CD4-positive, CD25-positive, alpha-beta regulatory T cell (primary cell): ENCODE measurements around the gene LDLRAD3. TPM values are rescaled to one million over a fixed set of nuclear protein-coding genes. Genes with fewer than 3 reads are reported as not detected.

Experiments used
- ATAC-seq, 2 donors: fragments of 150-1000 bp; cut with Tn5 transposase; one replicate each; pipeline ENCODE4 v1.10.0; 2021; ENCODE audit warnings: low read depth in 2 of 2, moderate number of reproducible peaks in 2 of 2, moderate library complexity in 1 of 2
- DNase-seq, 3 donors: peaks; one replicate each; pipeline versions ENCODE4 v3.0.0 to v3.0.0-alpha.2; 2012 to 2022; ENCODE audit warnings: mixed read lengths in 1 of 3
- H3K27ac ChIP-seq: one replicate; pipeline ENCODE4 v1.7.0; 2013; ENCODE audit warnings: mild to moderate bottlenecking, low read length; ENCODE audit not compliant: insufficient read depth, poor library complexity, severe bottlenecking
- H3K27me3 ChIP-seq: one replicate; pipeline ENCODE4 v1.7.0; 2013; ENCODE audit warnings: low read length; ENCODE audit not compliant: control insufficient read depth, insufficient read depth
- H3K36me3 ChIP-seq: one replicate; pipeline ENCODE4 v1.7.0; 2013; ENCODE audit warnings: mild to moderate bottlenecking, low read length, moderate library complexity; ENCODE audit not compliant: control insufficient read depth, insufficient read depth
- H3K4me1 ChIP-seq: 2 replicates; pipeline ENCODE4 v1.7.0; 2013; ENCODE audit warnings: mild to moderate bottlenecking, low read length; ENCODE audit not compliant: insufficient read depth, control insufficient read depth, poor library complexity, severe bottlenecking
- H3K4me3 ChIP-seq: one replicate; pipeline ENCODE4 v1.7.0; 2013; ENCODE audit warnings: low read depth, mild to moderate bottlenecking, low read length, moderate library complexity
- H3K9me3 ChIP-seq, 2 experiments: 1 replicate in 1 of 2; 2 replicates in 1 of 2; pipeline ENCODE4 v1.7.0; 2013; ENCODE audit warnings: low read length in 2 of 2, mild to moderate bottlenecking in 1 of 2, moderate library complexity in 1 of 2; ENCODE audit not compliant: control insufficient read depth in 2 of 2
- H3K27ac Mint-ChIP-seq, 3 donors: one replicate each; pipeline ENCODE4 v1.8.0; 2020 to 2022; ENCODE audit warnings: mild to moderate bottlenecking in 3 of 3, mixed read lengths in 3 of 3, moderate library complexity in 2 of 3
- H3K27me3 Mint-ChIP-seq: one replicate; pipeline ENCODE4 v1.8.0; 2022; ENCODE audit warnings: mild to moderate bottlenecking, mixed read lengths
- H3K36me3 Mint-ChIP-seq: one replicate; pipeline ENCODE4 v1.8.0; 2020; ENCODE audit warnings: mixed read lengths
- H3K4me1 Mint-ChIP-seq, 4 donors: one replicate each; pipeline ENCODE4 v1.8.0; 2020 to 2022; ENCODE audit warnings: mixed read lengths in 4 of 4, mild to moderate bottlenecking in 1 of 4
- H3K4me3 Mint-ChIP-seq, 4 donors: one replicate each; pipeline ENCODE4 v1.8.0; 2020 to 2022; ENCODE audit warnings: mild to moderate bottlenecking in 4 of 4, mixed read lengths in 4 of 4, moderate library complexity in 3 of 4
- H3K9me3 Mint-ChIP-seq, 7 donors: one replicate each; pipeline ENCODE4 v1.8.0; 2020 to 2022; ENCODE audit warnings: mixed read lengths in 7 of 7, mild to moderate bottlenecking in 3 of 7, moderate library complexity in 2 of 7
- polyA plus RNA-seq, 4 donors: library from polyadenylated mRNA; unstranded; fragments of 300-500 nt; fragmentation: Illumina TruSeq; gene quantifications; one replicate each; pipeline ENCODE4 v1.2.3, GENCODE V29; 2021
- total RNA-seq: library from RNA; stranded (reverse); gene quantifications from one replicate; pipeline ENCODE4 v1.2.3, GENCODE V29; 2022

LDLRAD3 gene
- total and polyA plus RNA-seq, 5 donors from 2014 or later, result 0.06 TPM; not detected in 4

- Histone ChIP-seq H3K27ac (no peak overlapping the region), H3K4me3 (no peak overlapping the region), H3K27me3 (no peaks in the 10 kb centered on the region), H3K9me3 (no peaks in the 10 kb centered on the region), H3K36me3 (no peaks in the 10 kb centered on the region), H3K4me1 (no peaks in the 10 kb centered on the region)
- no peaks in the 10 kb centered on the region for H3K27me3 Mint-ChIP-seq
- no peak overlapping the region for H3K4me3 Mint-ChIP-seq
- no peaks in the 10 kb centered on the region for H3K36me3 Mint-ChIP-seq
- ATAC-seq (no peak), DNase-seq (no peak)
- no peaks in the 10 kb centered on the region for H3K4me1 Mint-ChIP-seq
- H3K27ac Mint-ChIP-seq, result no peak overlapping the region
- H3K9me3 Mint-ChIP-seq, result no peaks in the 10 kb centered on the region
These were observed 27.6 kb upstream of the LDLRAD3 start for GRCh38 chr11:35916270-35916669.

- H3K36me3 Mint-ChIP-seq, result no peaks in the 10 kb centered on the region
- no peaks in the 10 kb centered on the region for H3K9me3 ChIP-seq
- H3K36me3 ChIP-seq, result no peaks in the 10 kb centered on the region
- ATAC-seq (no peak), DNase-seq (no peak)
- no peak overlapping the region for H3K4me3 ChIP-seq
- H3K4me1 Mint-ChIP-seq, result no peaks in the 10 kb centered on the region
- H3K4me3 Mint-ChIP-seq, result no peak overlapping the region
- no peak overlapping the region for H3K27ac ChIP-seq
- no peaks in the 10 kb centered on the region for H3K27me3 ChIP-seq
- H3K9me3 Mint-ChIP-seq, result no peaks in the 10 kb centered on the region
- no peak overlapping the region for H3K27ac Mint-ChIP-seq
- no peaks in the 10 kb centered on the region for H3K4me1 ChIP-seq
- no peaks in the 10 kb centered on the region for H3K27me3 Mint-ChIP-seq
These were observed 26.2 kb upstream of the LDLRAD3 start for GRCh38 chr11:35917676-35918075.

DNA sequence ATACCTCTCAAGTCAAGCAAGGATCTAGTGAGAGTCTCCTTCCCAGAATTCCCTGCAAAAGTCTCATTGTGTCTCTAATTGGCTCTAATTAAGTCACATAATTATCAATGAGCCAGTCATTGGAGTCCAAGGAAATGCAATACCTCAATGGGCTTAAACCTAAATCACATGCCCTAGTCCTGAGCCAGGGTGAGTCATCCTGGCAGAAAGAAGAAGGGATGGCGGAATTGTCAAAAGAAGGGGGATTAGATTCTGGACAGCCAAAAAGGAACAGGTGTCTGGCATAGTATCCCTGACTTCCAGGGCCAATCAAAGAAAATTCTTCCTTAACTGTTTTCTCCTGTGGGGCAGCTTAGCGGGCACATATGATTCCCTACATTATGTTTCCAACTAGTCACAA is 25.1 kb upstream of the LDLRAD3 start:
- H3K36me3 ChIP-seq, result no peaks in the 10 kb centered on the region
- H3K36me3 Mint-ChIP-seq, result no peaks in the 10 kb centered on the region
- H3K27me3 Mint-ChIP-seq, result no peaks in the 10 kb centered on the region
- no peaks in the 10 kb centered on the region for H3K9me3 ChIP-seq
- no peaks in the 10 kb centered on the region for H3K4me1 ChIP-seq
- H3K4me1 Mint-ChIP-seq, result no peaks in the 10 kb centered on the region
- no peak overlapping the region for H3K27ac Mint-ChIP-seq
- H3K4me3 ChIP-seq, result no peak overlapping the region
- H3K9me3 Mint-ChIP-seq, result no peaks in the 10 kb centered on the region
- H3K4me3 Mint-ChIP-seq, result no peak overlapping the region
- no peak for ATAC-seq
- H3K27me3 ChIP-seq, result no peaks in the 10 kb centered on the region
- no peak overlapping the region for H3K27ac ChIP-seq
- no peak for DNase-seq

- Mint-ChIP-seq H3K27ac (no peak overlapping the region), H3K4me3 (no peak overlapping the region), H3K4me1 (no peaks in the 10 kb centered on the region), H3K27me3 (no peaks in the 10 kb centered on the region), H3K36me3 (no peaks in the 10 kb centered on the region), H3K9me3 (no peaks in the 10 kb centered on the region)
- DNase-seq (no peak), ATAC-seq (no peak)
- Histone ChIP-seq H3K4me1 (no peaks in the 10 kb centered on the region), H3K4me3 (no peak overlapping the region), H3K36me3 (no peaks in the 10 kb centered on the region), H3K27me3 (no peaks in the 10 kb centered on the region), H3K27ac (no peak overlapping the region), H3K9me3 (no peaks in the 10 kb centered on the region)
These were observed 24.6 kb upstream of the LDLRAD3 start for GRCh38 chr11:35919244-35919643.

GRCh38 chr11:35923452-35923851 is 20.4 kb upstream of the LDLRAD3 start:
- Histone ChIP-seq H3K27ac (no peak overlapping the region), H3K4me1 (no peaks in the 10 kb centered on the region), H3K36me3 (no peaks in the 10 kb centered on the region), H3K27me3 (no peaks in the 10 kb centered on the region), H3K9me3 (no peaks in the 10 kb centered on the region), H3K4me3 (no peak overlapping the region)
- no peaks in the 10 kb centered on the region for H3K36me3 Mint-ChIP-seq
- H3K4me1 Mint-ChIP-seq, result no peaks in the 10 kb centered on the region
- ATAC-seq (no peak), DNase-seq (no peak)
- H3K27me3 Mint-ChIP-seq, result no peaks in the 10 kb centered on the region
- no peak overlapping the region for H3K4me3 Mint-ChIP-seq
- peaks cover 0 to 2% (median 0%) of the 10 kb centered on the region in 7 donors for H3K9me3 Mint-ChIP-seq
- H3K27ac Mint-ChIP-seq, result no peak overlapping the region

DNA sequence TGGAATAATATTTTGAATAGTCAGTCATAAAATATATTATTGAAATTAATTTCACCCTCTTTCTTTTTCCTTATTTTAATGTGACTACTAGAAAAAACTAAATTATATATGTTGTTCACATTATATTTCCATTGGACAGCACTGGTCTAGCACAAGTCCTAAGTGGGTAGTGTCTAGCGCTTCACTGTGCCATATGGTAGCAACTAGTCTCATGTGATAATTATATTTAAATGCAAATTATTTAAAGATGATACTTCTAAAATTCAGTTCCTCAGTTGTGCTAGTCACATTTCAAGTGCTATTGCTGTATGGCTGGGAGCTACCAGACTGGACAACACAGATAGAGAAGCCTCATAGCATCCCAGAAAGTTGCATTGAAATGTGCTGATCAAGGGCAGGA is 19.1 kb upstream of the LDLRAD3 start:
- no peaks in the 10 kb centered on the region for H3K27me3 Mint-ChIP-seq
- no peaks in the 10 kb centered on the region for H3K36me3 Mint-ChIP-seq
- H3K9me3 Mint-ChIP-seq, result peaks cover 0 to 2% (median 0%) of the 10 kb centered on the region in 7 donors
- H3K4me1 ChIP-seq, result no peaks in the 10 kb centered on the region
- no peaks in the 10 kb centered on the region for H3K36me3 ChIP-seq
- H3K27ac Mint-ChIP-seq, result no peak overlapping the region
- H3K27ac ChIP-seq, result no peak overlapping the region
- H3K27me3 ChIP-seq, result no peaks in the 10 kb centered on the region
- ATAC-seq (no peak), DNase-seq (no peak)
- no peak overlapping the region for H3K4me3 ChIP-seq
- H3K4me1 Mint-ChIP-seq, result no peaks in the 10 kb centered on the region
- H3K9me3 ChIP-seq, result no peaks in the 10 kb centered on the region
- H3K4me3 Mint-ChIP-seq, result no peak overlapping the region

DNA sequence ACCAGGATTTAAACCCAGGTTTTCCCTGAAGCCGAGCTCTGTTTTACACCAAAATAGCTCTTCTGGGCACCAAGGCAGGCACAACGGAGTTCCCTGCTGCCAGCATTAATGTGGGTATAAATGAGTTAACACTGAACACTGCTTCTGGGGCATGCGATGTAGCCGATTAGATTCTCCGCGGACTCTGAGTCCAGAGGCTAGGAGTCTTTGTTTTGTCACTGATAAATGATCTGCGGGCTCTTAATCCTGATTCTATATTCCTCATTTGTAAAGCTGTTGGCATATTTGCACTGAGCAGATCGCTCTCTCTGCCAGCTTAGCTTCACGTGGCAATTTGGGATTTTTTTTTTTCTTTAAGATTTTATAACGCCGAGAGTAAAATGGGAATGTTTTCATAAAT is 16.8 kb upstream of the LDLRAD3 start:
- DNase-seq (no peak), ATAC-seq (no peak)
- no peaks in the 10 kb centered on the region for H3K4me1 Mint-ChIP-seq
- H3K36me3 ChIP-seq, result no peaks in the 10 kb centered on the region
- no peaks in the 10 kb centered on the region for H3K27me3 ChIP-seq
- H3K4me3 Mint-ChIP-seq, result no peak overlapping the region
- no peaks in the 10 kb centered on the region for H3K27me3 Mint-ChIP-seq
- H3K27ac ChIP-seq, result no peak overlapping the region
- H3K4me1 ChIP-seq, result no peaks in the 10 kb centered on the region
- no peak overlapping the region for H3K4me3 ChIP-seq
- H3K9me3 ChIP-seq, result no peaks in the 10 kb centered on the region
- H3K27ac Mint-ChIP-seq, result no peak overlapping the region
- H3K9me3 Mint-ChIP-seq, result peaks cover 0 to 6% (median 0%) of the 10 kb centered on the region in 7 donors
- no peaks in the 10 kb centered on the region for H3K36me3 Mint-ChIP-seq

DNA sequence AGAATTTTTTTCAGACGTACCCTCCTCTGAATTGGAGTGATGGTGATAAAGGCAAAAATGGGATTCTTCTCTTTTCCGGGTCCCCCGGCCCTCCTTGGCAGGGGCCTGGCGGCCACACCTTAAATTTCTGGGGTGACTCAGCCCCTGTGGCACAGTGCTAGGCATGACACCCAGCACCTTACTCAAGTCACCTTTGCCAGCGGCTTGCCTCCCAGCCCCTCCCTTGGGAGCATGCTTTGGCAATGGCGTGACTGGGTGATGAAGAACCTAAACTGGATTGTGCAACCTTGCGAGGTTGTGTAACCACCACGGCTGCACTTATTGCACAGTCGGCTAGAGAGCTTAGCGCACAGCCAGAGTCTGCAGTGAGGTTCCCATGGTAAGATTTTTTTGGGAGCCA is 16.2 kb upstream of the LDLRAD3 start:
- H3K27ac Mint-ChIP-seq, result no peak overlapping the region
- DNase-seq (no peak), ATAC-seq (no peak)
- H3K27me3 Mint-ChIP-seq, result no peaks in the 10 kb centered on the region
- Histone ChIP-seq H3K36me3 (no peaks in the 10 kb centered on the region), H3K27ac (no peak overlapping the region), H3K27me3 (no peaks in the 10 kb centered on the region), H3K4me3 (no peak overlapping the region), H3K4me1 (no peaks in the 10 kb centered on the region), H3K9me3 (no peaks in the 10 kb centered on the region)
- H3K4me3 Mint-ChIP-seq, result no peak overlapping the region
- H3K9me3 Mint-ChIP-seq, result peaks cover 0 to 6% (median 0%) of the 10 kb centered on the region in 7 donors
- no peaks in the 10 kb centered on the region for H3K4me1 Mint-ChIP-seq
- no peaks in the 10 kb centered on the region for H3K36me3 Mint-ChIP-seq
